ENCODE results near the gene PAX4. TPM values are rescaled to one million over a fixed set of nuclear protein-coding genes. Genes with fewer than 3 reads are reported as not detected.

The PAX4 gene
- total RNA-seq, 4 donors from 2014 or later = not detected

GRCh38 chr7:127647636-127648035 lies 29.7 kb upstream of the PAX4 start:
- no peak for TF ChIP-seq CTCF (IDR thresholded peaks at IDR 0.05; ENCODE audit: low read depth)

GRCh38 chr7:127644484-127644883 lies 26.5 kb upstream of the PAX4 start:
- TF ChIP-seq CTCF (IDR thresholded peaks at IDR 0.05; ENCODE audit: low read depth) = no peak

GRCh38 chr7:127638197-127638596 lies 20.3 kb upstream of the PAX4 start:
- TF ChIP-seq CTCF (IDR thresholded peaks at IDR 0.05; ENCODE audit: low read depth) = no peak

- no peak for TF ChIP-seq CTCF (IDR thresholded peaks at IDR 0.05; ENCODE audit: low read depth)
Observed at GRCh38 chr7:127635659-127636285, 17.8 kb upstream of the PAX4 start.

GRCh38 chr7:127632276-127632910 lies 14.5 kb upstream of the PAX4 start:
- TF ChIP-seq CTCF (IDR thresholded peaks at IDR 0.05; ENCODE audit: low read depth) = no peak

GRCh38 chr7:127629268-127629854 lies 11.4 kb upstream of the PAX4 start:
- TF ChIP-seq CTCF (IDR thresholded peaks at IDR 0.05; ENCODE audit: low read depth) = no peak

GRCh38 chr7:127628445-127628844 lies 10.5 kb upstream of the PAX4 start:
- TF ChIP-seq CTCF (IDR thresholded peaks at IDR 0.05; ENCODE audit: low read depth) = no peak

Data from subcutaneous adipose tissue (tissue), 4 donors.